OCI-LY7 (cell line): ENCODE measurements around the gene TBC1D2B.

ENCODE experiments used
- EZH2phosphoT487 ChIP-seq: fragments of 200-600 bp; sonication (generic); IDR thresholded peaks from 2 replicates; pipeline ENCODE4 v1.6.1; 2018; ENCODE audit warnings: low read depth, borderline replicate concordance, mild to moderate bottlenecking, mixed run types, antibody characterized with exemption, low read length, moderate library complexity, mixed read lengths
- TF ChIP-seq, protein P1 (sequence below): fragments of 200-600 bp; sonication (generic); conservative IDR thresholded peaks from 2 replicates; pipeline ENCODE4 v1.5.1; 2014; ENCODE audit warnings: mild to moderate bottlenecking, antibody characterized with exemption, low read length, moderate library complexity, mixed read lengths

- TF ChIP-seq, protein P1, sequence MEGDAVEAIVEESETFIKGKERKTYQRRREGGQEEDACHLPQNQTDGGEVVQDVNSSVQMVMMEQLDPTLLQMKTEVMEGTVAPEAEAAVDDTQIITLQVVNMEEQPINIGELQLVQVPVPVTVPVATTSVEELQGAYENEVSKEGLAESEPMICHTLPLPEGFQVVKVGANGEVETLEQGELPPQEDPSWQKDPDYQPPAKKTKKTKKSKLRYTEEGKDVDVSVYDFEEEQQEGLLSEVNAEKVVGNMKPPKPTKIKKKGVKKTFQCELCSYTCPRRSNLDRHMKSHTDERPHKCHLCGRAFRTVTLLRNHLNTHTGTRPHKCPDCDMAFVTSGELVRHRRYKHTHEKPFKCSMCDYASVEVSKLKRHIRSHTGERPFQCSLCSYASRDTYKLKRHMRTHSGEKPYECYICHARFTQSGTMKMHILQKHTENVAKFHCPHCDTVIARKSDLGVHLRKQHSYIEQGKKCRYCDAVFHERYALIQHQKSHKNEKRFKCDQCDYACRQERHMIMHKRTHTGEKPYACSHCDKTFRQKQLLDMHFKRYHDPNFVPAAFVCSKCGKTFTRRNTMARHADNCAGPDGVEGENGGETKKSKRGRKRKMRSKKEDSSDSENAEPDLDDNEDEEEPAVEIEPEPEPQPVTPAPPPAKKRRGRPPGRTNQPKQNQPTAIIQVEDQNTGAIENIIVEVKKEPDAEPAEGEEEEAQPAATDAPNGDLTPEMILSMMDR = no peak
- no peak for TF ChIP-seq EZH2phosphoT487
Measured at GRCh38 chr15:78088773-78089080, 11.2 kb upstream of the TBC1D2B start.
